ENCODE data around the gene GRAMD4.

DNA sequence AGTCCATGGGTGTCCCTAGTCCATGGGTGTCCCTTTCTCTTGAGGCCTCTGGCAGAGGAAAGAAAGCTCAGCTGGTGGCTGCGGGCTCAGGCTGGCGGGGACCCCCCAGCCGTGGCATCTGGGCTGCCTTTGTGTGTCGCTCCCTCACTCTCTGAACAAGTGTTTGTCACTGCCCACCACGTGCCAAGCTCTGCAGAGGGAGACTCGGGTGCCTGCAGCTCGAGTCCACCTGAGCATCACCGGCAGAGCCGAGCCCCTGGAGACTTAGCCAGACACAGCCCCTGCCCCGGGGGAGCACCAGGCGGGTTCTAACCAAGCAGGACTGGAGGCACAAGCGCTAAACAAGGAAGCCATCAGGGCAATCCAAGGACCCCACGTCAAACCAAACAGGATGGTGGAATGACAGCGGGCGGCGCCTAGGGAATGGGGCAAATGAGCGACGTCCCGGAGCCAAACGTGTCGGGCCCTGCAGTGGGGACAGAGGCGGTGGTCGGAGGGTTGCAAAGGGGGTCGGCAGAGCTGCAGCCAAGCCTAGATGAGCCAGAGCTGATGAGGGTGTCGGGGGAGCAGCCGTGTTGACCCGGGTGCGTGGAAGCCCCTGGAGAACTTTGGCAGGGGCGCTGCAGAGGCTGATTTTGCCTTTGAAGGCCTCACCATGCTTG is 2.1 kb upstream of the GRAMD4 start:
- TF ChIP-seq, protein P1, sequence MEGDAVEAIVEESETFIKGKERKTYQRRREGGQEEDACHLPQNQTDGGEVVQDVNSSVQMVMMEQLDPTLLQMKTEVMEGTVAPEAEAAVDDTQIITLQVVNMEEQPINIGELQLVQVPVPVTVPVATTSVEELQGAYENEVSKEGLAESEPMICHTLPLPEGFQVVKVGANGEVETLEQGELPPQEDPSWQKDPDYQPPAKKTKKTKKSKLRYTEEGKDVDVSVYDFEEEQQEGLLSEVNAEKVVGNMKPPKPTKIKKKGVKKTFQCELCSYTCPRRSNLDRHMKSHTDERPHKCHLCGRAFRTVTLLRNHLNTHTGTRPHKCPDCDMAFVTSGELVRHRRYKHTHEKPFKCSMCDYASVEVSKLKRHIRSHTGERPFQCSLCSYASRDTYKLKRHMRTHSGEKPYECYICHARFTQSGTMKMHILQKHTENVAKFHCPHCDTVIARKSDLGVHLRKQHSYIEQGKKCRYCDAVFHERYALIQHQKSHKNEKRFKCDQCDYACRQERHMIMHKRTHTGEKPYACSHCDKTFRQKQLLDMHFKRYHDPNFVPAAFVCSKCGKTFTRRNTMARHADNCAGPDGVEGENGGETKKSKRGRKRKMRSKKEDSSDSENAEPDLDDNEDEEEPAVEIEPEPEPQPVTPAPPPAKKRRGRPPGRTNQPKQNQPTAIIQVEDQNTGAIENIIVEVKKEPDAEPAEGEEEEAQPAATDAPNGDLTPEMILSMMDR (conservative IDR thresholded peaks at IDR 0.05 in 1 of 2, IDR thresholded peaks at IDR 0.05 in 1 of 2; ENCODE audit: extremely low read depth in 1 of 2, insufficient read depth in 1 of 2, low read depth in 1 of 2, low read length in 2 of 2) = no peak
- no peak for TF ChIP-seq EZH2 (IDR thresholded peaks at IDR 0.05; ENCODE audit: borderline replicate concordance, low read length)

All from mammary epithelial cell (primary cell).